ENCODE measurements around the gene HS6ST1.
"Not testable (repeated sequence)": the region's sequence is repeated elsewhere in the genome, so short reads cannot be mapped to it uniquely, and the experiment has no call there.

HS6ST1 gene

GRCh38 chr2:128320906-128321771 is 2.5 kb upstream of the HS6ST1 start:
- no peak for DNase-seq

DNA sequence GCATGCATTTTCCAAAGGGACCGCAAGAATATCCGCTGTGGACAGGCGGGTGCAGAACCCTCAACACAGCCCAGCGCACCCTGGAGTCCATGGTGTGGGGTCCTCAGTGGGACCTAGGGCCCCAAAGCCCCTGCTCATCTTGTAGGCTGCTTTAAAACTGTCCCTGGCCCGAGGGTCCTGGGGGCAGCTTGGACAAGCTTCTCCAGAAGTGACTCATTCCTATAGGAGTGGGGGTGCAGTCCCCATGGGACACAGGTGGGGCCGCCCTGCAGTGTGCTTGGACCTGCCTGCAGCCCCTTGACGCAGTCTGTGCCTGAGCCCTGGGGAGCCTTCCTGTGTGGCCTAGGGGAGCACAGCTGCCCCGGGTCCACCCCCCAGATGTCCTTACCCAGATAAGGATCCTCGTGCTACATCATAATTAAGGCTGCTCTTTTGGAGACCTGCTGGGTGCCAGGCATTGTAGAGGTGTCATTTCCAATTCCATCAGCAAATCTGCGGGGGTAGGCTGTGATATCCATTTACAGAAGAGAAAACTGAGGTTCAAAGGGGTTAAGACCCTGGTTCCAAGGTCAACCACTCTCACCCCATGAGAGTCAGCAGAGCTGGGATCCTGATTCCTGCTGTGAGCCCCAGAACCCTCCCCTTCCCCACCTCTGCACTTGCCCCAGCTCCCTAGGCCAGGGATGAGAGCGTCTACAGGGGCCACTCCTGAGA is 1.7 kb upstream of the HS6ST1 start:
- DNase-seq, result no peak

- no peak for DNase-seq
Measured at GRCh38 chr2:128319631-128320191, 1.0 kb upstream of the HS6ST1 start.

GRCh38 chr2:128318245-128318644 is 423 bp downstream of the HS6ST1 start:
- DNase-seq, result not testable (repeated sequence)

GRCh38 chr2:128317899-128318225 is 806 bp downstream of the HS6ST1 start:
- DNase-seq, result not testable (repeated sequence)

DNA sequence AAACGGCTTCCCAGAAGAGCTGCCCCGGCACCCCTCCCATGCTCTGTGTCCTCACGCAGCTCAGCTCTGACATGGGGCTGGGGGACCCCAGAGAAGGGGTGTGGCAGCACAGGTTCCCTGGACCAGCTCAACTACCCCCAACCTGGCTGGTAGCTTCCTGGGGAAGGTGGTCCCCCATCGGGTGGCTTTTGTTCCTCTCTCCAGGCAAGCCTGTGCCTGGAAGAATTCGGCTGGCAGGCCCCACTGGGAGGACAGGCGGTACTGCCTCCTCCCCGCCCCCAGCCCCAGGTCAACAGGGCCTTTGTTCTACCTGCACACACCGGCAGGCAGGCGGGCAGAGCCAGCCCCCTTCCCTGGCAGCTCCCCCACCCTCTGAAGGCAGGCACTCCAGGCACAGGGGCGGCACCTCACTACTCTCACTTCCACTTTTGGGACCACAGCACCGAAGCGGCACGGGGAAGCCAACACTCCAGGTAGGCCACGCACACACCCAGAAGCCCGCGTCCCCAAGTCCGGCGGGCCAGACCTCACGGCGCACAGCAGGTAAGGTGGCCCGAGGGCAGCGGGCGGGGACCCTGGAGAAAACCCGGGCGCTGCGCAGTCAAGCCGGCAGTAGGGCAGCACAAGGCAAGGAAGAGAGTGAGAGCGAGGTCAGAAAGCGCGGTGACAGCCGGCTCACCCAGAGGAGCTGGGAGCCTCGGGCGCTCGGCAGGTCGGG is 1.3 kb downstream of the HS6ST1 start:
- peak in 1 of 2 donors; percentile 6 for DNase-seq

GRCh38 chr2:128316777-128317180 is 1.9 kb downstream of the HS6ST1 start:
- DNase-seq, result no peak

DNA sequence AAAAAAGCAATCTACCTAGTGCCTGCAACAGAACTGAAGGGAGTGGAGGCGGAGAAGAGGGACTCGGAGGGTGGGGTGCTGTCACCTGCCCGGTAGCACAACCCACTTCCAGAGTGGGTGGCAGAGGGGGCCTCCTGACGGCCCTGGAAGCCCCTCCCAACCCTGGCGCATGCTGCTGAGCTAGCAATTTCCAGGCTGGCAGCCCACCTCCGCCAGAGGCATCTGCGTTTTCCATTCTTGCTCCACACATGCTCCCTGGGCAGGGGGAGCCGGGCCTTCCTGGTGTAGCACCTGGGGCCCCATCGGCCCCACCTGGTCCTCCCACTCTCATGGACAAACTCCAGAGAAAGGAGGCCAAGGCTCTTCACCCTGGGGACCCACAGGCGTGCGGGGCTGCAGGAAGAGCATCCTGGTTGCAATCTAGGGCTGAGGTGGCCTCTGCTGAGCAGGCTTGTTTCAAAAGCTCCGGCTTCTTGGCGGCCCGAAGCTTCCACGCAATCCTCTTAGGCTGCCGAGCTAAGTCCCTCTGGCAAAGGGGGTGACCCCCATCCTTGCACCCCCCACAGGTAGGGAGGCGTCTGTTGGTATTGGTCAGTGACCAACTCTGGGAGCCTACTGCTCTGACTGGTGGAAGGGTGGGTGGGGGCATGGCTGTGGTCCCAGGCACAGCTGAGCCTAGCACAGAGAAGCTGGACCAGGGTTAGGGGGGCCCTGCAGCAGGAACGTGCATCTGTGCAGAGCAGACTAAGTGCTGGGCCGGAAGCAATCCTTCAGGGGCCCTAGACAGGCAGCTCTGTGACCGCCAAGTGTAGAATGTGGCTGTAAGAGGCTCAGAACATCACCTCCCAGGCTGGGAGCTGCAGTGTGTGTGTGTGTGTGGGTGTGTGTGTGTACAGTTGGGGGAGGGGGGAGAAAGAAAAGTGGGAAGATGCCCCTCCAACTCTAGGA is 2.6 kb downstream of the HS6ST1 start:
- no peak for DNase-seq

DNA sequence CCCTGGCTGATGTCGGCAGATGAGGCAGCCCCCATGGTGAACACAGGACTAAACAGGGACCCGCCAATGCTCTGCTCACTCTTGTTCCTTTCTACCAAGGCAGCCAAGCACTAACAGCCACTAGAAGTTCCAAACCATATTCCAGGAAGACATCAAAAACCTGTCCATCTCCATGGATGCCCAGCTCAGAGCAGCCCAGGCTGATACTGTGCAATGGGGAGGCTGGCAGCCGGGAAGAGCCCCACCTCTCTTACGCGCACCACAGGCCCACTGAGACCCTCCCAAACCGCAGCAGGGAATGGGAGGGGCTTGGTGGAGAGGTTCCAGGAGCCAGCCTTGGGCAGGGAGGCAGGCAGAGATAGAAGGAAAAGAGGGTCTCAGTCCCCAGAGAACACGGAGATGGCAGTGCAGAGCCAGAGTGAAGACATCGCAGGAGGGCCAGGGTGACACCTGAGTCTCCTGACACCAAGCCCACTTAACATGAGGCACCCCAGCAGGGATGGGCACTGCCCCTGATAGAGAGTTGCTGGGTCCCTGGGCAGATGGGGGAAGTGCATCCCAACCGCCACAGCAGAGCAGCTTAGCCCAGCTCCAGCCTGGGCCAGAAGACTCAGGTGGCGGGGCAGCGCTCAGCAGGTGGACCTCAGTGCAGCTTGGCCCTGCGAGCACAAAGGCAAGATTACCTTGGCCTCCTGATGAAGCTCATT is 3.4 kb downstream of the HS6ST1 start:
- DNase-seq, result no peak

- no peak for DNase-seq
Measured at GRCh38 chr2:128314348-128315121, 4.1 kb downstream of the HS6ST1 start.

GRCh38 chr2:128313931-128314347 is 4.7 kb downstream of the HS6ST1 start:
- no peak for DNase-seq

DNA sequence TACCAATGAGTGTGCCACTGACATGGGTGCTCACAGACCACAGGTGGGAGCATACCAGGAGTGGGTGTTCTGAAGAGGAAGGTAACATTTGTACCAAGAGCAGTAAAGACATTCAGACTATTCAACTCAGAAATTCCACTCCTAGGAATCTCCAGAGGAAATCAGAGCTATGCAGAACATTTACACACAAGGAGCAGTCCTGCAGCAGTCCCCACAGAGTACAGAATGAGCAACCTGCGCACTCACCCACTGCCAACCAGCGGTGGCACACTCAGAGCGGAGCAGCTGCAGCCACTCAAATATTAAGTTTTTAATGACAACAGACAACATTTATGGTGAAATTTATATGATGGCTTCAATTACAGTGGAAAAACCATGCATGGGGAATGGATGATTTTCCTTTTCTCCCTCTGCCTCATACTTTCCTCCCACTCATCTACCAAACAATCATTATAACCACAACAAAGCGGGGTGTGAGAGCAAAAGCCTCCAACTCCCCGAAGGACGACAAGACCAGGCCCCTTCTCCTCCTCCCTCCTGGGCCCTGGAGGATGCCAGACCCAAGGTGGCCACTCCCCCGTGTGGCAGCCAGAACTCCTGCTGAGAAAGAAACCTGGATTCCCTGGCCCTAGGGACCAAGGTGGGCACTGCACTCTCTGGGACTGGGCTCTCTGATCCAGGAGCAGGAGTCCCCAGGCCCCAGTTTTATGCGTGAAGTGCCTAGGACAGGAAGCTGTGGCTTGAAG is 5.4 kb downstream of the HS6ST1 start:
- no peak for DNase-seq

GRCh38 chr2:128312411-128312810 is 6.3 kb downstream of the HS6ST1 start:
- no peak for DNase-seq

- DNase-seq, result no peak
Measured at GRCh38 chr2:128311755-128312341, 6.8 kb downstream of the HS6ST1 start.

- no peak for DNase-seq
Measured at GRCh38 chr2:128311216-128311754, 7.4 kb downstream of the HS6ST1 start.

GRCh38 chr2:128310761-128311160 is 7.9 kb downstream of the HS6ST1 start:
- no peak for DNase-seq

DNA sequence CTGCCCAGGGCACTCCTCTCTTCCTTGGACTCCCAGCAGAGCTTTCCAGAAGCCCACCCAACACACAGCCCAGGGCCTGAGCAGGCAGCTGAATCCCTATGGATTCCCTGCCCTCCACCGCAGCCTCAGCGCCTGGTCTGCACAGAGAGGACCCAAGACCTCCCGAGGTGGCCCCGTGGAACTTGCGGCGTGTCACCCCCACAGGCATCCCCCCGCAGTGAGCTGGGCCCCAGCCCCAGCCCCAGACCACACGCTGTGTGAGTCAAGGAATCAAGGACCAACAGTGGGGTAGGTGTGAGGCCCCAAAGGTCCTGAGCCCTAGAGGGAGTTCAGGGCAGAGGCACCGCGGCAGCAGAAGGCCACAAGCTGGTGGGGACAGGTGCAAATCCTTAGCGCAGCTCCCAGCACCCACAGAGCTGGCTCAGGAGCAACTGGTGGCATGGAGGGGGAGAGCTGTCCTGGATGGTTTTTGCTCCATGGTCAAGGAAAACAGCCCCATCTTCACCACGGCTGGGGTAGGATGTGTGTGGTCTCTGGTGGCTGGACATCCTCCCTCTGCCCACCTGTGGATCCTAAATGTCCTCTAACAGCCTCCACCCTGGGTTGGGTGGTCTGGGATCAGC is 8.5 kb downstream of the HS6ST1 start:
- DNase-seq, result no peak

DNA sequence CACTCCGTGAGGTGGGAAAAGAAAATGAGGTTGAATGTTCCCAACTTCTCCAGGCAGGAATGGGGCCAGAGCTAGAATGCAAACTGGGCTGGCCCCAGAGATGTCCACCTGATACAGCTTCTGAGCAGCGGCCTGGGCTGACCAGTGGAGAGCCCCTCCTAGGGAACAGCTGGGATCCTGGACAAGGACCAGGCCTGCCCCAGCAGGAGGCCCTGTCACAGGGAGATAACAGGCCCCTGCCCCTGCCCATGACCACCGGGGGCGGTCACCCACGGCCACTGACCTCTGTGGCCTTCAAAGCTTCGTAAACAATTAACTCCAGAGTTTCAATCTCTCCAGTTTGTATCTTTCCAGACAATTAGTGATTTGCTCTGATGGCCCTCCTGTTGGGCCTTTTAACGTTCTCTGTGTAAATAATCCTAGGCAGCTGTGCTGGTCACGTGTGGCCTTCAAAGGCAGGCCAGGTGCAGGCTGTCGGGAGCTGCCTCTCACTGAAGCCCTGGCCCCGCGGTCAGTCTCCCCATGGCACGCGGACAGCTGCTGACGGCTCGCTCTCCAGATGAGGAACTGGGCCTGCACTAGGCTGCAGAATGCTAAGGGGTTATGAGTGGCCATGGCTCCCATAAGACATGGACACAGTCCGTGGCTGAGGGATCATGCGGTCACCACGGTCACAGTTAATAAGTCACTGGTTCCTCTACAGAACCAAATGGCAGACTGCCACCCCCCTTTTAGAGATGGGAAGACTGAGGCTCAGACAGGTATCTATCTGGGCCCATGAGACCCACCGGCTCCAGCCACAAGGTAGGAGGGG is 9.2 kb downstream of the HS6ST1 start:
- DNase-seq, result no peak
